T1000 (cell line): ENCODE data around the gene SLC28A1.
"Not testable (repeated sequence)": the region's sequence is repeated elsewhere in the genome, so short reads cannot be mapped to it uniquely, and the experiment has no call there.

Experiments used
- DNase-seq: peaks from one replicate; lab custom pipeline; 2025; ENCODE audit warnings: mixed read lengths; lab: John Stamatoyannopoulos, UW

Gene SLC28A1

DNA sequence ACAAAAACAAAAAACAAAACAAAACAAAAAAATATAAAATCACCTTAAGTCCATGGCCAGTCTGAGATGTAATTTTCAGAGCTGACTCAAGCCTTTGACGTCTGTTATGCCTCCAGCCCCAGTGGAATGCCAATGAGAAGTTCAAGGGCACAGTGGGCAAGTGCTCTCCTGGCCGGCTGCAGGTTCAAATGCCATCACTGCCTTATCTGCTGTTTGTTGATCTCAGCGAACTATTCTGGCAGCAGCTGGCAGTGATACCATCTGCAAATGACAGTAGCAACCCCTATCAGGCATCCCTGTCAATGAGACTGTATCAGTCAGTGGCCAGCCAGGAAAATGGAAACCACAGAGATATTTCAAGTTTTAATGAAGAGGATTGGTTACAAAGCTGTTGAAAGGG lies 86.4 kb downstream of the SLC28A1 start:
- DNase-seq, result no peak

GRCh38 chr15:84973492-84974460 lies 89.3 kb downstream of the SLC28A1 start:
- no peak for DNase-seq

DNA sequence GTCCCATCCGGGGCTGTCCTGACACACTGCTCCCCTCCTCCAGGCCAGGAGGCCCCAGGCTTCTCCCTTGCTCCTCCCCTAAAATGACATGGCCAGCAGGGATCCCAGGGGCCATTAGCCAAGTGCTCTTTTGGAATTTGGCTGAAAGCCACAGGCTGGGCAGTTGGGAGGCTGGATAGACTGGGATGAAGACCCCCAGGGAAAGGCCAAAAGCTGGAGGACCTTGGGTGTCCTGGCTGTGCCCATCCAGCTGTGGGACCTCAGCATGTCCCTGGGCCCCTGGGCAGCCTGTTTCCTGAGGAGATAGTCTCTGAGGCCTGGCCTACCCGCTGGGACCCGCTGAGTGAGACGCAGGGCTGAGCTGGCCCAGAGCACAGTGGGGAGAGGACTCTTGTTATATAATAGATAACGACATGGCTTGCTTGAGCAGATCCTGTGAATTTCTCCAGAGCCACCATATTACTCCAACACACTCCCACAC lies 91.4 kb downstream of the SLC28A1 start:
- DNase-seq, result no peak

- no peak for DNase-seq
Observed at GRCh38 chr15:84976746-84977345, 92.4 kb downstream of the SLC28A1 start.

GRCh38 chr15:84979651-84980050 lies 95.2 kb downstream of the SLC28A1 start:
- DNase-seq, result no peak

GRCh38 chr15:84980196-84981053 lies 96.0 kb downstream of the SLC28A1 start:
- peak; percentile 76 for DNase-seq

DNA sequence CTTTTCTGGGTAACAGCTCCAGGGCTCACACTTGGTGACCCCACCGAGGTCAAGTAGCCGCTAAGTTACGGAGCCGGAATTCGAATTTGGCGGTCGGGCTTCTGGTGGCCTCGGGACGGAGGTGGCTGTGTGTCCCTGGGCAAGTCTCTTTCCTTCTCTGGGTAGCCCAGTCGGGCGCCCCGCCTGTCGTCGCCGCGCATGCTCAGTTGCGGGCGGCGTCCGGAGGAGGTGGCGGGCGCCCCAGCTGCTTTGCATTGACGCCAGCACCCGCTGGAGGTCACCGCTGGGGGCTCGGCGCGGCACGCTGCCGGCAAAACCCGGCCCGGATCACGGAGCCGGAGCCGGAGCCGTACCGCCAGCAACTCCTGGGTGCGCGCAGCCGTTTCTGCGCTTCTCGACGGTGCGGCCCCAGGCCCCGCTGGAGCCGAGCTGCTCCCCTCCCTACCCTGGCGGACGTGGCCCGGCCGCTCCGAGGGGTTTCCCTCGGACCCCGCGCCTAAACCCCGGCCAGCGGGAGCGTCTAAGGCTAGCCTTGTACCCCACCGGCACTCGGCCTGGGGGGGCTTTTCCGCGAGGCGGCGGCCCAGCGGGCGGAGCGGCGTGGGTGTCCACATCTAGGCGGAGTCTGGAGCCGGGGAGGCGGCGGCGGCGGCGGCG lies 96.7 kb downstream of the SLC28A1 start:
- peak; percentile 93 for DNase-seq

DNA sequence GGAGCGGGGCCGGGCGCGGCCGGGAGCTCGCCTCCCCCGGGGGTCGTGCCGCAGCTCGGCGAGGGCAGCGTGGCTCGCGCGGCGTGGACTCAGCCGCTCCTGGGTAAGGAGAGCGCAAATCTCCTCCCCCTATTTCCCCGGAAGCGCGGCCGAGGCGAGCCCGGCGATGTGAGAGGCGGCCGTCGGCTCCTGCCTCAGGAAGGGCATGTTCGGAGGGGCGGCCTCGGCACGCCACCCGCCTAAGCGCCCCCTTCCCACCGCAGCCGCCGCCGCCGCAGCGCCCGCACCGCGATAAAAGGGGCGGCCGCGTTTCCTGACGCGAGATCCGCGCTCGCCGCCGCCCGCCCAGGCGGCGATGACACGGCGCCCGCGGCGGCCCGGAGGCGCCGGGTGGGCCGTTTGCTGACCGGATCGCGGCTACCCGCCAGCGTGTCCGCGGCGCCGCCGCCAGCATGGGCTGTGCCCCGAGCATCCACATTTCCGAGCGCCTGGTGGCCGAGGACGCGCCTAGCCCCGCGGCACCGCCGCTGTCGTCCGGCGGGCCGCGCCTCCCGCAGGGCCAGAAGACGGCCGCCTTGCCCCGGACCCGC lies 97.3 kb downstream of the SLC28A1 start, which contains the start of gene PDE8A:
Gene PDE8A (plus strand): TSS at position 146 of the 590 bp plus-strand sequence. CDS start 307 bp downstream, at position 453.
- DNase-seq, result no peak

- DNase-seq, result no peak
Observed at GRCh38 chr15:84982301-84982920, 97.9 kb downstream of the SLC28A1 start.

DNA sequence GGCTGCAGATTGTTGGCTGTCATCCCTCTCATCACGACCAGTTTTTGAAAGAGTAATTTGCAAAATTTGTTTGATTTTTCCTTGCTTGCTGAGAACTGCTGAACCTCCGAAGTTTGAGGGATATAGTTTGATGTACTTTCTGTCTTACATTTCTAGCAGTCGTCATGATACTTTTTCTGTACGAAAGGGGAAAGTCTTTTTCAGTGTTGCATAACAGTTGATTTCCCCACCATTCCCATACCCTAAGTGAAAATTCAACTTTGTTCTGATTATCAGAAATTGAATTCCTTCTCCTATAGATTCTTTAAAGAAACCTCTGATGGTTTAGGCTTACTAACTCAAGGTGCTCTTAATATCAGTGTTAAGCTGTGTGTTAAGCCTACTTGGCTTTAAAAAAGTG lies 98.8 kb downstream of the SLC28A1 start:
- no peak for DNase-seq

DNA sequence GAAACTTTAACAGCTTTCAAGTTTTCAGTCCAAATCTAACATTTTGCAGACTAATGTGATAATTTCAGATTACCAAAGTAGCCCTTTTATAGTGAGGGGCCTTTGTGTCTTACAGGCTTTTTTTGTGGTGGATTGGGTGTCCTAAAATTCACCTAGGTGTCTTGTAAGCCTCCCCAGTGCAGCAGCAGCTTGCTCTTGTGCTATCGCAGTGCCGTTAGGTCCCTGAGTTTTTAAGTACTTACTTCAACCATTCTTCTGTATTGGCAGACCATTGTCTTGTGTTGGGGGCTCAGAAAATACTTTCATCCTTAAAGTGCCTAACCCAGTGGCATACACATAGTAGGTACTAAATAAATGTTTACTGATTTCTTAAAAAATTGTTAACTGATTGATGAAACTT lies 99.2 kb downstream of the SLC28A1 start:
- no peak for DNase-seq

GRCh38 chr15:84985158-84985557 lies 100.7 kb downstream of the SLC28A1 start:
- DNase-seq, result no peak

DNA sequence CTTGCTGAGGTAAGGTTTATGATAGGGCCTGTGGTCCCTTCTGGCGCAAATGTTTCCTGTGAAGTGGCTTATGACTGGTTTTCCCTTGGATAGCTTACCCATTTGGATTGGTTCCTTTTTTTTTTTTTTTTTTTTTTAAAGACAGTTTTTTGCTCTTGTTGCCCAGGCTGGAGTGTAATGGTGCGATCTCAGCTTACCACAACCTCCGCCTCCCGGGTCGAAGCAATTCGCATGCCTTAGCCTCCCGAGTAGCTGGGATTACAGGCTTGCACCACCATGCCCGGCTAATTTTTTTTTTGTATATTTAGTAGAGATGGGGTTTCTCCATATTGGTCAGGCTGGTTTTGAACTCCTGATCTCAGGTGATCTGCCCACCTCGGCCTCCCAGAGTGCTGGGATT lies 102.9 kb downstream of the SLC28A1 start:
- not testable (repeated sequence) for DNase-seq

DNA sequence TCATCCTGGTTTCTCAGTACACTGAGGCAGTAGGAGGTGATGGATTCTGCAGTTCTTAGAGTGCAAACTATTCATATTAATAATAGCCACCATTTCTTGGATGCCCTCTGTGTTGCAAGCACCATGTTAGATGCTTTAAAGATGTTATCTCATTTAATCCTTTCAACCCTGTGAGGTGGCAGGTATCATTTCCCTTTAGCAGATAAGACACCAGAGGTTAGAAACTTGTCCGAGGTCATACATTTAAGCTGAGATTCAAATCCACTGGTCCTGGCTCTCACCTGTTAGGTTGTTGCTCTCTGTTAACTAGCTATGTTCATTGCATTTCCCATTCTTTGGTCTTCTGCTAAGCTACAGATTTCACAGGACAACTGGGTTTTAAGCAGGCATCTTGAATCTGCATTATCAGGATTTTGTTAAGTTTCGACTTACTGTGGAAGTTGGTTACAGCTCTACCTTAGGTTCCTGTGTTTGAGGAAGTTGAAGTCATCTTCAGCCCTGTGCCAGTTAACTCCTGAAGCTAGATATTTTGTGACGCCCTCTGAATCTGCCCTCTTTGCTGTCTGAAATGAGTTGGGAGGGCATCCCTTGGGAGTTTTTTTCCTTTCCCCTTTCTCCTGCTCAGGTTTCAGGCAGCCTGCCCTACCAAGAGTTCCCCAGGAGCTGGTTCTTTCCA lies 103.6 kb downstream of the SLC28A1 start:
- DNase-seq, result no peak

- DNase-seq, result no peak
Observed at GRCh38 chr15:84988909-84989644, 104.6 kb downstream of the SLC28A1 start.

DNA sequence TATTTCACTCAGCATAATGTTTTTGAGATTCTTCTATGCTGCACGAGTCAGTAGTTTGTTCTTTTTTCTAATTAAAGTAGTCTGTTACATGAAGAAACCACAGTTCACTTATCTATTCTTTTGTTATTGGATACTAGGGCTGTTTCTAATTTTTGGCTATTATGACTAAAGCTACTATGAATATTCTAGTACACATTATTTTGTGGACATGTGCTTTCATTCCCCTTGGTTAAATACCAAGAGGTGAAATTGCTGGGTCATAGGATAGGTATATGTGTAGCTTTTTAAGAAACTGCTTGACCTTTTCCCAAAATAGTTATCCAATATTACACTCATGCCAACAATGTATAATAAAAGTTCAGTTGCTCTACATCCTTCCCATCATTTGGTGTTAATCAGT lies 106.0 kb downstream of the SLC28A1 start:
- DNase-seq, result no peak

GRCh38 chr15:84991014-84991712 lies 106.7 kb downstream of the SLC28A1 start:
- DNase-seq, result no peak

DNA sequence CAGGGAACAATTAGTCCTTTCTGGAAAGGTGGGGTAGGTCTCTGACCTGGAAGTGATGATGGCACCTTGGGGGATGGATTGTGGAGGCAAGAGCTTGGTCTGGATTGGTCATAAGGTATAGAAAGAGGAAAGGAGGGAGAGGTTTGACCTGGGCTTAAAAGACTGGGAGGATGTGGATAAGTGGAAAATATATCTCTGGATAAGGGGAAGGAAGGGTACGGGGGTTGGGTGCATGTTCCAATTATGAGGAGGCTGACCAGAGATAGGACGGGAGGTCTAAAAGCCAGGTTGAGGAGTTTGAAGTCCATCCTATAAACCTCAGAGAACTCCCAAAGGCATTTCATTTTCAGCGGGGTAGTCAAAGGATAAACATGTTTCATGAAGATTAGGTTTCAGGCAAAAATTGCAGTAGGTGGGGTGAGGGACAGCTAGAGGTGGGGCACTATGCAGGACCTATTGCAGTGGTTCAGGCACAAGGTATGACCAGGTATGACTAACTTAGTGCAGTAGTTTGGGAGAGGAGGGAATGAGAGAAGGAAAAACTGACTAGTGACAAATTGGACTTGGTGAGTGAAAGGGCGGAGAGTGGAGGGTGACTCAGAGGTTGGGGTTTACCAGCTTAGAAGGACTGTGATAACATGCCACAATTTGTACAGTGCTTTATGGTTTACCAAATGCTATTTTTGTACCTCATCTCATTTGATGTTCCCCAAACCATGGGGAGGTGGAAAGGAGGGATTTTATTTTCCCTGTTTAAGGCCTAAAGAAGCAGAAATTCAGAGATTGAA lies 107.9 kb downstream of the SLC28A1 start:
- DNase-seq, result peak; percentile 23
